ENCODE results near the gene RXFP4.
"Not testable (repeated sequence)": the region's sequence is repeated elsewhere in the genome, so short reads cannot be mapped to it uniquely, and the experiment has no call there.

RXFP4 gene

GRCh38 chr1:155912056-155912536, 29.3 kb upstream of the RXFP4 start:
- no peak overlapping the region for H3K4me3 ChIP-seq (ENCODE audit: low read depth, low read length)
- no peak for TF ChIP-seq CTCF (IDR thresholded peaks at IDR 0.05; ENCODE audit: control insufficient read depth, extremely low read depth, insufficient read depth)
- no peak for DNase-seq (ENCODE audit: low read depth)

GRCh38 chr1:155913969-155914757, 27.3 kb upstream of the RXFP4 start:
- no peak for DNase-seq (ENCODE audit: low read depth)
- no peak for TF ChIP-seq CTCF (IDR thresholded peaks at IDR 0.05; ENCODE audit: control insufficient read depth, extremely low read depth, insufficient read depth)

GRCh38 chr1:155918660-155919059, 22.8 kb upstream of the RXFP4 start:
- DNase-seq (ENCODE audit: low read depth) = no peak
- no peak for TF ChIP-seq CTCF (IDR thresholded peaks at IDR 0.05; ENCODE audit: control insufficient read depth, extremely low read depth, insufficient read depth)
- H3K4me3 ChIP-seq (ENCODE audit: low read depth, low read length) = no peak overlapping the region

More at GRCh38 chr1:155913969-155914757, 27.3 kb upstream of the RXFP4 start:
- H3K4me3 ChIP-seq (ENCODE audit: low read depth, low read length) = no peak overlapping the region

GRCh38 chr1:155919801-155920200, 21.6 kb upstream of the RXFP4 start:
- no peak overlapping the region for H3K4me3 ChIP-seq (ENCODE audit: low read depth, low read length)
- no peak for DNase-seq (ENCODE audit: low read depth)
- no peak for TF ChIP-seq CTCF (IDR thresholded peaks at IDR 0.05; ENCODE audit: control insufficient read depth, extremely low read depth, insufficient read depth)

- no peak overlapping the region for H3K4me3 ChIP-seq (ENCODE audit: low read depth, low read length)
- DNase-seq (ENCODE audit: low read depth) = no peak
- TF ChIP-seq CTCF (IDR thresholded peaks at IDR 0.05; ENCODE audit: control insufficient read depth, extremely low read depth, insufficient read depth) = no peak
These were observed 20.7 kb upstream of the RXFP4 start for GRCh38 chr1:155920717-155921116.

- H3K4me3 ChIP-seq (ENCODE audit: low read depth, low read length) = no peak overlapping the region
- no peak for DNase-seq (ENCODE audit: low read depth)
- no peak for TF ChIP-seq CTCF (IDR thresholded peaks at IDR 0.05; ENCODE audit: control insufficient read depth, extremely low read depth, insufficient read depth)
These were observed 15.9 kb upstream of the RXFP4 start for GRCh38 chr1:155925506-155925905.

GRCh38 chr1:155929057-155929456, 12.4 kb upstream of the RXFP4 start:
- no peak for DNase-seq (ENCODE audit: low read depth)
- no peak for TF ChIP-seq CTCF (IDR thresholded peaks at IDR 0.05; ENCODE audit: control insufficient read depth, extremely low read depth, insufficient read depth)
- H3K4me3 ChIP-seq (ENCODE audit: low read depth, low read length) = no peak overlapping the region

- DNase-seq (ENCODE audit: low read depth); H3K4me3 ChIP-seq (ENCODE audit: low read depth, low read length): not testable (repeated sequence)
These were observed 10.7 kb upstream of the RXFP4 start for GRCh38 chr1:155930725-155931124.

Measured in LNCaP clone FGC (cell line).